Measurements from ENCODE around the gene RTCA. TPM values are rescaled to one million over a fixed set of nuclear protein-coding genes. Genes with fewer than 3 reads are reported as not detected.
"Not testable (repeated sequence)": the region's sequence is repeated elsewhere in the genome, so short reads cannot be mapped to it uniquely, and the experiment has no call there.

The RTCA gene
- 10 to 100 TPM; 36.7 to 37.5 TPM for total RNA-seq

- no peaks in the 10 kb centered on the region for H3K27me3 Mint-ChIP-seq (ENCODE audit: low read depth)
- H3K27ac Mint-ChIP-seq = peak within 1 kb of the TSS; percentile 96
- H3K36me3 Mint-ChIP-seq (ENCODE audit: low read depth) = peaks cover 31% of the 10 kb centered on the region
- intact Hi-C loops (cut with micrococcal nuclease) = loop anchor here (1.0 to 10.0 kb wide), 12 partner anchors 9 to 629 kb away; partner anchors contain the start of genes DBT, EXTL2, GPR88 and SLC30A7
- DNase-seq = peak; percentile 96
- H3K4me3 Mint-ChIP-seq = peak within 1 kb of the TSS; percentile 100
- H3K4me1 Mint-ChIP-seq (ENCODE audit: low read depth) = peaks cover 35% of the 10 kb centered on the region
- no peaks in the 10 kb centered on the region for H3K9me3 Mint-ChIP-seq
- CTCF ChIA-PET = interaction anchor here (0.6 to 2.2 kb wide), 9 partner anchors 10 to 751 kb away, joined by 3 to 12 read pairs (median 3); partner anchors contain the start of gene CDC14A
These were observed at the start of gene RTCA for GRCh38 chr1:100265931-100266740. TSS of gene RTCA (plus strand) at chr1:100266216. CDS start at chr1:100266376, 160 bp downstream.

- Mint-ChIP-seq H3K36me3 (ENCODE audit: low read depth) (peaks cover 18% of the 10 kb centered on the region), H3K4me1 (ENCODE audit: low read depth) (peaks cover 10% of the 10 kb centered on the region), H3K27ac (no peak overlapping the region), H3K27me3 (ENCODE audit: low read depth) (no peaks in the 10 kb centered on the region), H3K9me3 (no peaks in the 10 kb centered on the region), H3K4me3 (no peak overlapping the region)
- no peak for DNase-seq
- CTCF ChIA-PET = interaction anchor here (0.8 kb wide), 1 partner anchor 803 kb away, joined by 3 read pairs; no protein-coding TSS in a partner anchor
- intact Hi-C loops (cut with micrococcal nuclease) = no loop called here
These were observed 48.2 kb upstream of the RTCA start for GRCh38 chr1:100217834-100218233.

- no peak overlapping the region for H3K27ac Mint-ChIP-seq
These were observed 46.6 kb upstream of the RTCA start for GRCh38 chr1:100219457-100219856.

GRCh38 chr1:100219883-100220282, 46.1 kb upstream of the RTCA start:
- CTCF ChIA-PET = no interaction called here
- intact Hi-C loops (cut with micrococcal nuclease) = no loop called here
- peak; percentile 23 for DNase-seq
- Mint-ChIP-seq H3K36me3 (ENCODE audit: low read depth) (peaks cover 13% of the 10 kb centered on the region), H3K4me1 (ENCODE audit: low read depth) (peaks cover 10% of the 10 kb centered on the region), H3K4me3 (no peak overlapping the region), H3K9me3 (no peaks in the 10 kb centered on the region), H3K27ac (no peak overlapping the region), H3K27me3 (ENCODE audit: low read depth) (no peaks in the 10 kb centered on the region)

More at GRCh38 chr1:100219457-100219856, 46.6 kb upstream of the RTCA start:
- no peaks in the 10 kb centered on the region for H3K9me3 Mint-ChIP-seq
- CTCF ChIA-PET = no interaction called here
- no peaks in the 10 kb centered on the region for H3K27me3 Mint-ChIP-seq (ENCODE audit: low read depth)
- peaks cover 10% of the 10 kb centered on the region for H3K4me1 Mint-ChIP-seq (ENCODE audit: low read depth)
- H3K4me3 Mint-ChIP-seq = no peak overlapping the region
- DNase-seq = no peak
- H3K36me3 Mint-ChIP-seq (ENCODE audit: low read depth) = peaks cover 13% of the 10 kb centered on the region
- intact Hi-C loops (cut with micrococcal nuclease) = no loop called here

- H3K4me3 Mint-ChIP-seq = no peak overlapping the region
- H3K9me3 Mint-ChIP-seq = no peaks in the 10 kb centered on the region
- intact Hi-C loops (cut with micrococcal nuclease) = no loop called here
- no peaks in the 10 kb centered on the region for H3K27me3 Mint-ChIP-seq (ENCODE audit: low read depth)
- H3K36me3 Mint-ChIP-seq (ENCODE audit: low read depth) = peaks cover 13% of the 10 kb centered on the region
- CTCF ChIA-PET = interaction anchor here (1.0 kb wide), 1 partner anchor 238 kb away, joined by 3 read pairs; no protein-coding TSS in a partner anchor
- H3K27ac Mint-ChIP-seq = no peak overlapping the region
- peaks cover 10% of the 10 kb centered on the region for H3K4me1 Mint-ChIP-seq (ENCODE audit: low read depth)
- DNase-seq = no peak
These were observed 43.6 kb upstream of the RTCA start for GRCh38 chr1:100222428-100222827.

GRCh38 chr1:100229681-100230443, 36.2 kb upstream of the RTCA start:
- intact Hi-C loops (cut with micrococcal nuclease) = no loop called here

GRCh38 chr1:100230765-100231164, 35.3 kb upstream of the RTCA start:
- H3K36me3 Mint-ChIP-seq (ENCODE audit: low read depth) = peaks cover 31% of the 10 kb centered on the region
- no peaks in the 10 kb centered on the region for H3K27me3 Mint-ChIP-seq (ENCODE audit: low read depth)
- CTCF ChIA-PET = interaction anchor here (0.9 kb wide), 1 partner anchor 149 kb away, joined by 3 read pairs; no protein-coding TSS in a partner anchor
- H3K27ac Mint-ChIP-seq = no peak overlapping the region
- H3K4me1 Mint-ChIP-seq (ENCODE audit: low read depth) = peaks cover 25% of the 10 kb centered on the region
- no peak overlapping the region for H3K4me3 Mint-ChIP-seq
- intact Hi-C loops (cut with micrococcal nuclease) = no loop called here
- no peak for DNase-seq
- H3K9me3 Mint-ChIP-seq = no peaks in the 10 kb centered on the region

More at GRCh38 chr1:100229681-100230443, 36.2 kb upstream of the RTCA start:
- peaks cover 25% of the 10 kb centered on the region for H3K4me1 Mint-ChIP-seq (ENCODE audit: low read depth)
- no peak overlapping the region for H3K4me3 Mint-ChIP-seq
- H3K27ac Mint-ChIP-seq = no peak overlapping the region
- peaks cover 30% of the 10 kb centered on the region for H3K36me3 Mint-ChIP-seq (ENCODE audit: low read depth)
- CTCF ChIA-PET = interaction anchor here (0.9 kb wide), 1 partner anchor 148 kb away, joined by 3 read pairs; no protein-coding TSS in a partner anchor
- DNase-seq = no peak
- H3K9me3 Mint-ChIP-seq = no peaks in the 10 kb centered on the region
- no peaks in the 10 kb centered on the region for H3K27me3 Mint-ChIP-seq (ENCODE audit: low read depth)

GRCh38 chr1:100231721-100232120, 34.3 kb upstream of the RTCA start:
- CTCF ChIA-PET = no interaction called here
- H3K27ac Mint-ChIP-seq = no peak overlapping the region
- H3K4me1 Mint-ChIP-seq (ENCODE audit: low read depth) = peaks cover 25% of the 10 kb centered on the region
- H3K36me3 Mint-ChIP-seq (ENCODE audit: low read depth) = peaks cover 34% of the 10 kb centered on the region
- intact Hi-C loops (cut with micrococcal nuclease) = no loop called here
- no peaks in the 10 kb centered on the region for H3K27me3 Mint-ChIP-seq (ENCODE audit: low read depth)
- no peaks in the 10 kb centered on the region for H3K9me3 Mint-ChIP-seq
- H3K4me3 Mint-ChIP-seq = no peak overlapping the region
- DNase-seq = no peak

GRCh38 chr1:100232156-100232555, 33.9 kb upstream of the RTCA start:
- H3K36me3 Mint-ChIP-seq (ENCODE audit: low read depth) = peaks cover 34% of the 10 kb centered on the region
- peaks cover 25% of the 10 kb centered on the region for H3K4me1 Mint-ChIP-seq (ENCODE audit: low read depth)
- no peak overlapping the region for H3K27ac Mint-ChIP-seq
- no peak overlapping the region for H3K4me3 Mint-ChIP-seq
- H3K9me3 Mint-ChIP-seq = no peaks in the 10 kb centered on the region
- no peak for DNase-seq
- CTCF ChIA-PET = interaction anchor here (0.7 kb wide), 1 partner anchor 88 kb away, joined by 3 read pairs; no protein-coding TSS in a partner anchor
- no peaks in the 10 kb centered on the region for H3K27me3 Mint-ChIP-seq (ENCODE audit: low read depth)
- intact Hi-C loops (cut with micrococcal nuclease) = no loop called here

- H3K27me3 Mint-ChIP-seq (ENCODE audit: low read depth); intact Hi-C loops (cut with micrococcal nuclease); CTCF ChIA-PET; H3K27ac Mint-ChIP-seq; H3K4me3 Mint-ChIP-seq; DNase-seq; H3K9me3 Mint-ChIP-seq: not testable (repeated sequence)
- Mint-ChIP-seq H3K4me1 (ENCODE audit: low read depth) (peaks cover 24% of the 10 kb centered on the region), H3K36me3 (ENCODE audit: low read depth) (peaks cover 28% of the 10 kb centered on the region)
These were observed 32.5 kb upstream of the RTCA start for GRCh38 chr1:100233566-100233965.

- intact Hi-C loops (cut with micrococcal nuclease) = no loop called here
- peaks cover 24% of the 10 kb centered on the region for H3K4me1 Mint-ChIP-seq (ENCODE audit: low read depth)
- no peaks in the 10 kb centered on the region for H3K27me3 Mint-ChIP-seq (ENCODE audit: low read depth)
- CTCF ChIA-PET = no interaction called here
- H3K36me3 Mint-ChIP-seq (ENCODE audit: low read depth) = peaks cover 32% of the 10 kb centered on the region
- H3K27ac Mint-ChIP-seq = no peak overlapping the region
- no peak overlapping the region for H3K4me3 Mint-ChIP-seq
- DNase-seq = no peak
- no peaks in the 10 kb centered on the region for H3K9me3 Mint-ChIP-seq
These were observed 31.6 kb upstream of the RTCA start for GRCh38 chr1:100234432-100234831.

GRCh38 chr1:100237091-100237490, 28.9 kb upstream of the RTCA start:
- CTCF ChIA-PET = interaction anchor here (1.2 kb wide), 1 partner anchor 22 kb away, joined by 3 read pairs; no protein-coding TSS in a partner anchor
- peaks cover 8% of the 10 kb centered on the region for H3K4me1 Mint-ChIP-seq (ENCODE audit: low read depth)
- no peak overlapping the region for H3K27ac Mint-ChIP-seq
- H3K27me3 Mint-ChIP-seq (ENCODE audit: low read depth) = no peaks in the 10 kb centered on the region
- intact Hi-C loops (cut with micrococcal nuclease) = no loop called here
- H3K4me3 Mint-ChIP-seq = no peak overlapping the region
- DNase-seq = no peak
- H3K36me3 Mint-ChIP-seq (ENCODE audit: low read depth) = peaks cover 29% of the 10 kb centered on the region
- H3K9me3 Mint-ChIP-seq = no peaks in the 10 kb centered on the region

Measured in activated naive CD4-positive, alpha-beta T cell treated with anti-CD3 and anti-CD28 coated beads for 36 hours (primary cell).